OCI-LY1 (cell line): ENCODE results near the gene EFCAB7.

Experiments
- H2AFZ ChIP-seq: fragments of 200-600 bp; sonication (generic), shearing (Covaris generic); 2 replicates; pipeline ENCODE4 v1.6.0; 2014; ENCODE audit warnings: antibody characterized with exemption, mild to moderate bottlenecking, low read length
- H3F3A ChIP-seq: fragments of 200-600 bp; sonication (generic), shearing (Covaris generic); 2 replicates; pipeline ENCODE4 v1.6.0; 2014; ENCODE audit warnings: mild to moderate bottlenecking, antibody characterized with exemption, low read length, moderate library complexity; ENCODE audit not compliant: insufficient read depth
- H3K27ac ChIP-seq: fragments of 200-600 bp; sonication (generic); 2 replicates; pipeline ENCODE4 v1.5.1; 2014; ENCODE audit warnings: low read length, mixed run types, mild to moderate bottlenecking, low read depth; ENCODE audit not compliant: poor library complexity, severe bottlenecking
- H3K27me3 ChIP-seq: fragments of 200-600 bp; sonication (generic); 2 replicates; pipeline ENCODE4 v1.6.0; 2014; ENCODE audit warnings: antibody characterized with exemption, mild to moderate bottlenecking, low read length, moderate library complexity; ENCODE audit not compliant: insufficient read depth
- H3K36me3 ChIP-seq: fragments of 200-600 bp; sonication (generic); 2 replicates; pipeline ENCODE4 v1.6.1; 2014; ENCODE audit warnings: mild to moderate bottlenecking, antibody characterized with exemption, low read length, moderate library complexity, mixed read lengths; ENCODE audit not compliant: insufficient read depth
- H3K4me1 ChIP-seq: fragments of 200-600 bp; sonication (generic); 2 replicates; pipeline ENCODE4 v1.5.1; 2014; ENCODE audit warnings: mild to moderate bottlenecking, low read length, moderate library complexity; ENCODE audit not compliant: insufficient read depth, severe bottlenecking
- H3K4me2 ChIP-seq: fragments of 200-600 bp; sonication (generic), shearing (Covaris generic); 2 replicates; pipeline ENCODE4 v1.6.1; 2014; ENCODE audit warnings: low read length
- H3K4me3 ChIP-seq: fragments of 200-600 bp; sonication (generic); 2 replicates; pipeline ENCODE4 v1.5.1; 2014; ENCODE audit warnings: low read length, low read depth, mild to moderate bottlenecking, mixed read lengths; ENCODE audit not compliant: poor library complexity, severe bottlenecking
- H3K79me2 ChIP-seq: fragments of 200-600 bp; shearing (Covaris generic); 2 replicates; pipeline ENCODE4 v1.6.1; 2016; ENCODE audit warnings: mixed run types, low read length, mixed read lengths; ENCODE audit not compliant: insufficient read depth
- H3K9ac ChIP-seq: fragments of 200-600 bp; sonication (generic), shearing (Covaris generic); 2 replicates; pipeline ENCODE4 v1.6.1; 2014; ENCODE audit warnings: mild to moderate bottlenecking, low read length, mixed read lengths
- H3K9me2 ChIP-seq: fragments of 200-600 bp; sonication (generic), shearing (Covaris generic); 2 replicates; pipeline ENCODE4 v1.6.1; 2014; ENCODE audit warnings: low read depth, mild to moderate bottlenecking, low read length, mixed read lengths
- H3K9me3 ChIP-seq: fragments of 200-600 bp; shearing (Covaris generic); 2 replicates; pipeline ENCODE4 v1.6.1; 2014; ENCODE audit warnings: low read length, mixed read lengths
- H4K20me1 ChIP-seq: fragments of 200-600 bp; sonication (generic), shearing (Covaris generic); 2 replicates; pipeline ENCODE4 v1.6.0; 2016; ENCODE audit warnings: mild to moderate bottlenecking, low read length; ENCODE audit not compliant: insufficient read depth
- EZH2 ChIP-seq: fragments of 200-600 bp; sonication (generic), shearing (Covaris generic); IDR thresholded peaks from 2 replicates; pipeline ENCODE4 v1.8.0; 2017; ENCODE audit warnings: borderline replicate concordance, mixed run types, mild to moderate bottlenecking, antibody characterized with exemption, low read length, moderate library complexity, mixed read lengths
- TF ChIP-seq, protein P1 (sequence below): fragments of 200-600 bp; sonication (generic), shearing (Covaris generic); IDR thresholded peaks from 2 replicates; pipeline ENCODE4 v1.5.1; 2017; ENCODE audit warnings: mild to moderate bottlenecking, antibody characterized with exemption, low read length, moderate library complexity, mixed read lengths

The EFCAB7 gene

DNA sequence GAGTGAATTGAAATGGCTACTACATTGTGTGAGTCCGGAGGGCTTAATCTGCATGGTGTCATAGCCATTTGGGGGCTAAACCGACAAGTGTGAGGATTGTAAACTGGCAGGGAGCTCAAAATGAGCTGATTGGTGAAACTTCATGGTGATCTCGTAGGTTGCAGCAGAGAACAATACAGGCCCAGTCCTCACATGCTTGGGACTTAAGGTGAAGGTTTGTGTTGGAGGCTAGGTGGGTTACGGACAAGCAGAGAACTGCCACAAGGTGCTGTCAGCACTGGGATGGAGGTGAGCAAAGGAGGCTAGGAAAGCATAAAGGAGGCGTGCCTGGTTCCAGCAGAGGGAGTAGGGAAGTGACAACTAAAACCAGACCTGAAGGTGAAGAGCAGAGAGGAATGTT is 79.3 kb downstream of the EFCAB7 start:
- H3K4me2 ChIP-seq: no peak overlapping the region

DNA sequence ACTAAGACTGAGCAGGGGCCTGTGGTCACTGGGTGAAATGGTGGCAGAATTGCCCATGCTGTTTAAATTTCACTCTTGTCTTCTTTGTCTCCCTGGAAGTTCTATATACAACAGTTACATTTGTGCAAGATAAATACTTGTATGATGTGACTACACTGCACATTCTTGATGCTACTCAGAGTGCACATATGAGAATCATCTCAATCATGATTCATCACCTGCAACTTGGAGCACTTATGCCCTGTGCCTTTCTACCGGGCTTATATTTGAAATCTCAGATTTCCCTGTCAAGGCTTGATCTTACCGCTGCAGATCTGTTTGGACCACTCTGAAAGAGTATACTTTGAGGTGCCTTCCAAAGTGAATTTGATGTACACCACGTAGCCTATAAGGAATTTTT is 80.5 kb downstream of the EFCAB7 start:
- H3K27me3 ChIP-seq: no peaks in the 10 kb centered on the region
- H3K4me1 ChIP-seq: no peaks in the 10 kb centered on the region
- H3K36me3 ChIP-seq: no peaks in the 10 kb centered on the region
- no peak overlapping the region for H3K9ac ChIP-seq
- no peaks in the 10 kb centered on the region for H3K9me3 ChIP-seq
- TF ChIP-seq EZH2: no peak
- no peak overlapping the region for H2AFZ ChIP-seq
- no peak overlapping the region for H3K4me2 ChIP-seq
- H3F3A ChIP-seq: no peaks in the 10 kb centered on the region
- no peak overlapping the region for H3K4me3 ChIP-seq
- H3K9me2 ChIP-seq: no peaks in the 10 kb centered on the region
- H3K79me2 ChIP-seq: no peaks in the 10 kb centered on the region
- H4K20me1 ChIP-seq: no peaks in the 10 kb centered on the region
- no peak overlapping the region for H3K27ac ChIP-seq

More for the DNA sequence above, 79.3 kb downstream of the EFCAB7 start:
- Histone ChIP-seq H3K36me3 (no peaks in the 10 kb centered on the region; the same call in 1 of the 2 replicates), H3K9ac (no peak overlapping the region), H3K4me3 (no peak overlapping the region), H3K27ac (no peak overlapping the region), H2AFZ (no peak overlapping the region), H3K79me2 (no peaks in the 10 kb centered on the region), H3K4me1 (no peaks in the 10 kb centered on the region), H3K9me3 (no peaks in the 10 kb centered on the region), H3K9me2 (no peaks in the 10 kb centered on the region), H3K27me3 (no peaks in the 10 kb centered on the region), H4K20me1 (no peaks in the 10 kb centered on the region), H3F3A (no peaks in the 10 kb centered on the region)
- TF ChIP-seq, protein P1, sequence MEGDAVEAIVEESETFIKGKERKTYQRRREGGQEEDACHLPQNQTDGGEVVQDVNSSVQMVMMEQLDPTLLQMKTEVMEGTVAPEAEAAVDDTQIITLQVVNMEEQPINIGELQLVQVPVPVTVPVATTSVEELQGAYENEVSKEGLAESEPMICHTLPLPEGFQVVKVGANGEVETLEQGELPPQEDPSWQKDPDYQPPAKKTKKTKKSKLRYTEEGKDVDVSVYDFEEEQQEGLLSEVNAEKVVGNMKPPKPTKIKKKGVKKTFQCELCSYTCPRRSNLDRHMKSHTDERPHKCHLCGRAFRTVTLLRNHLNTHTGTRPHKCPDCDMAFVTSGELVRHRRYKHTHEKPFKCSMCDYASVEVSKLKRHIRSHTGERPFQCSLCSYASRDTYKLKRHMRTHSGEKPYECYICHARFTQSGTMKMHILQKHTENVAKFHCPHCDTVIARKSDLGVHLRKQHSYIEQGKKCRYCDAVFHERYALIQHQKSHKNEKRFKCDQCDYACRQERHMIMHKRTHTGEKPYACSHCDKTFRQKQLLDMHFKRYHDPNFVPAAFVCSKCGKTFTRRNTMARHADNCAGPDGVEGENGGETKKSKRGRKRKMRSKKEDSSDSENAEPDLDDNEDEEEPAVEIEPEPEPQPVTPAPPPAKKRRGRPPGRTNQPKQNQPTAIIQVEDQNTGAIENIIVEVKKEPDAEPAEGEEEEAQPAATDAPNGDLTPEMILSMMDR: no peak
- no peak for TF ChIP-seq EZH2

DNA sequence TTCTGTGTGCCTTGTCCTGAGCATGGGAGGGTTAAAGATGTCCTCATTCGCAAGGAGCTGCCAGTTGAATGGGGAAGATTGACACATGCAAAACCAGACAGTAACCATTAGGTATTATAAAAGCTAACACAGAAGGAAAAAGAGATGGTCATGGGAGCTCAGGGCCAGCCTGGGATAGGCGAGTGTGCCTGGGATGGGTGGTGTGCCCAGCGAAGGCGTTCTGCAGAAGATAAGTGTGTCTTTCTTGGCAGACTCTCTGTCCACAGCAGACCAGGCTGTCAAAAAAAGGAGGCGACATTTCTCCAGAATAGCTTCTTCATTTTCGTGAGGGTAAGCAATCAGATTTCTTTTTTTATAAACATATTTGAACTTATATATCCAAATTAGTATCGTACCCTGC is 84.0 kb downstream of the EFCAB7 start:
- no peaks in the 10 kb centered on the region for H3K9me2 ChIP-seq
- H3K27ac ChIP-seq: no peak overlapping the region
- no peak overlapping the region for H3K9ac ChIP-seq
- H3K79me2 ChIP-seq: no peaks in the 10 kb centered on the region
- no peaks in the 10 kb centered on the region for H3K4me1 ChIP-seq
- no peaks in the 10 kb centered on the region for H3K36me3 ChIP-seq
- no peak overlapping the region for H3K4me2 ChIP-seq
- TF ChIP-seq, protein P1: no peak
- TF ChIP-seq EZH2: no peak
- H3K4me3 ChIP-seq: no peak overlapping the region
- no peaks in the 10 kb centered on the region for H4K20me1 ChIP-seq
- no peaks in the 10 kb centered on the region for H3K27me3 ChIP-seq
- no peaks in the 10 kb centered on the region for H3K9me3 ChIP-seq
- no peak overlapping the region for H2AFZ ChIP-seq
- H3F3A ChIP-seq: no peaks in the 10 kb centered on the region

DNA sequence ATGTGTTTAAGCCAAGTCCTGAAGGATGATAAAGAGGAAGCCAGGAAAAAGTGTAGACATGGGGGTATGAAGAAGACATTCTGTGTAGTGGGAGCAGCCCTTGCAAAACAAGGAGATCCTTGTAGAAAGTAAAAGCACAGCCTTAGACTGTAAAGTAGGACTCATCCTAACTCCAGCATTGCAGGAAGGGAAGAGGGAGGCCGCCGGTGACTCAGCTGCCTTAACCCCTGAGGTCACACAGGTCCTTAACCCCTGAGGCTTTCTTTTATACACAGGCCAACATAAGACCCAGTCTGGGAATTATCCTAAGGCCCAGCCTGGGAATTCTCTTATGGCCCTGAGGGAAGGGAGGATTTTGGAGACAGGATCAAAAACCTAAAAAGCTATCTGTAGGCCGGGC is 87.9 kb downstream of the EFCAB7 start:
- Histone ChIP-seq H3K4me2 (no peak overlapping the region), H3K27me3 (no peaks in the 10 kb centered on the region), H3F3A (no peaks in the 10 kb centered on the region), H3K4me3 (no peak overlapping the region), H3K9me3 (no peaks in the 10 kb centered on the region), H4K20me1 (no peaks in the 10 kb centered on the region), H3K79me2 (no peaks in the 10 kb centered on the region), H3K9ac (no peak overlapping the region), H3K36me3 (no peaks in the 10 kb centered on the region), H3K9me2 (no peaks in the 10 kb centered on the region), H3K4me1 (peaks cover 16% of the 10 kb centered on the region), H2AFZ (no peak overlapping the region), H3K27ac (no peak overlapping the region)
- TF ChIP-seq EZH2: no peak
- TF ChIP-seq, protein P1: no peak
